ENCODE data around the gene SEPSECS. TPM values are rescaled to one million over a fixed set of nuclear protein-coding genes. Genes with fewer than 3 reads are reported as not detected.

Gene SEPSECS
- total RNA-seq, 1 experiment from 2014 or later: 4.2 TPM

DNA sequence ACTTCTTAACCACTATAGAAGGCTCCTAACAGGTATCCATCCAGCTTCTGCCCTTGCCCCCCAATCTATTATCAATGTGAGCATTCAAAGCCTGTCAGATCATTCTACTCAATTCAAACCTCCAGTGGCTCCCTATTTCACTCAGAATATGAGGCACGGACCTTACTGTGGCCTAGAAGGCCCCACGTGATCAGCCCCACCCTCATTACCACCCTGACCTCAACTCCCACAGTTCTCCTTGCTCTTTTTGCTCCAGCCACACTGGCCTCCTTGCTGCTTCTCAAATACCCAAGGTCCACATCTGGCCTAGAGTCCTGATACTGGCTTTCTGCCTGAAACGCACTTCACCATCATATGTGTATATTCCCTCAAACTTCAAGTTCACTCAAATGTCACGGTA is 18.7 kb downstream of the SEPSECS start:
- Mint-ChIP-seq H3K4me1 (no peaks in the 10 kb centered on the region), H3K4me3 (no peak overlapping the region), H3K27me3 (ENCODE audit: low read depth) (no peaks in the 10 kb centered on the region), H3K36me3 (ENCODE audit: insufficient read depth in 1 of 3, low read depth in 3 of 3) (peaks cover 9 to 20% (median 10%) of the 10 kb centered on the region in 3 experiments), H3K9me3 (peaks cover 11% of the 10 kb centered on the region in 2 experiments; a peak in 4 of 5 replicates), H3K27ac (no peak overlapping the region)
- no peak overlapping the region for H4K91ac ChIP-seq (ENCODE audit: insufficient read length, low read depth, low read length)
- no peaks in the 10 kb centered on the region for H3K27me3 ChIP-seq (ENCODE audit: insufficient read depth, low read length)
- no peak for DNase-seq
- H3K18ac ChIP-seq (ENCODE audit: insufficient read length, low read depth, low read length): no peak overlapping the region
- no peak overlapping the region for H4K8ac ChIP-seq (replicated peaks; ENCODE audit: insufficient read length, low read depth, low read length)
- WGBS (ENCODE audit: extremely low coverage, insufficient read length, low lambda C conversion rate): no CpG with 5 or more reads among the region's 4 CpGs
- no peaks in the 10 kb centered on the region for H4K20me1 ChIP-seq (ENCODE audit: control insufficient read depth, insufficient read depth, insufficient read length)
- H2BK5ac ChIP-seq (ENCODE audit: insufficient read length, low read length): no peak overlapping the region
- no peaks in the 10 kb centered on the region for H3K79me2 ChIP-seq (ENCODE audit: insufficient read depth, low read length)
- H2BK12ac ChIP-seq (ENCODE audit: insufficient read length, low read depth, low read length): no peak overlapping the region
- H2BK15ac ChIP-seq (ENCODE audit: low read depth, low read length): no peak overlapping the region
- H3K4me1 ChIP-seq (ENCODE audit: insufficient read depth, low read length): no peaks in the 10 kb centered on the region
- H3T11ph ChIP-seq (ENCODE audit: low read length): no peak overlapping the region
- no peak overlapping the region for H3K23ac ChIP-seq (ENCODE audit: insufficient read length, low read depth, low read length)
- H2AK5ac ChIP-seq (ENCODE audit: insufficient read length, low read length): no peak overlapping the region
- H4K5ac ChIP-seq (ENCODE audit: insufficient read length, low read depth, low read length): no peak overlapping the region
- no peak overlapping the region for H3K14ac ChIP-seq (ENCODE audit: insufficient read depth, low read length)
- TF ChIP-seq, protein P1, sequence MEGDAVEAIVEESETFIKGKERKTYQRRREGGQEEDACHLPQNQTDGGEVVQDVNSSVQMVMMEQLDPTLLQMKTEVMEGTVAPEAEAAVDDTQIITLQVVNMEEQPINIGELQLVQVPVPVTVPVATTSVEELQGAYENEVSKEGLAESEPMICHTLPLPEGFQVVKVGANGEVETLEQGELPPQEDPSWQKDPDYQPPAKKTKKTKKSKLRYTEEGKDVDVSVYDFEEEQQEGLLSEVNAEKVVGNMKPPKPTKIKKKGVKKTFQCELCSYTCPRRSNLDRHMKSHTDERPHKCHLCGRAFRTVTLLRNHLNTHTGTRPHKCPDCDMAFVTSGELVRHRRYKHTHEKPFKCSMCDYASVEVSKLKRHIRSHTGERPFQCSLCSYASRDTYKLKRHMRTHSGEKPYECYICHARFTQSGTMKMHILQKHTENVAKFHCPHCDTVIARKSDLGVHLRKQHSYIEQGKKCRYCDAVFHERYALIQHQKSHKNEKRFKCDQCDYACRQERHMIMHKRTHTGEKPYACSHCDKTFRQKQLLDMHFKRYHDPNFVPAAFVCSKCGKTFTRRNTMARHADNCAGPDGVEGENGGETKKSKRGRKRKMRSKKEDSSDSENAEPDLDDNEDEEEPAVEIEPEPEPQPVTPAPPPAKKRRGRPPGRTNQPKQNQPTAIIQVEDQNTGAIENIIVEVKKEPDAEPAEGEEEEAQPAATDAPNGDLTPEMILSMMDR (conservative IDR thresholded peaks at IDR 0.05): no peak
- H3K9ac ChIP-seq (ENCODE audit: extremely low read depth, insufficient read length, low read length): no peak overlapping the region
- H3K27ac ChIP-seq (ENCODE audit: insufficient read length, low read depth, low read length): no peak overlapping the region
- H3K9me3 ChIP-seq (ENCODE audit: control insufficient read depth, low read depth, low read length): no peaks in the 10 kb centered on the region
- H3K4me2 ChIP-seq (ENCODE audit: insufficient read depth, insufficient read length, low read length): no peak overlapping the region
- H3K79me1 ChIP-seq (ENCODE audit: insufficient read depth, low read depth, low read length, poor library complexity, severe bottlenecking): no peaks in the 10 kb centered on the region
- H3K4ac ChIP-seq (ENCODE audit: low read depth, low read length): no peak overlapping the region
- H3K56ac ChIP-seq (ENCODE audit: insufficient read length, low read depth, low read length): no peak overlapping the region
- no peak overlapping the region for H2BK20ac ChIP-seq (ENCODE audit: low read depth, low read length, poor library complexity, severe bottlenecking)
- H2BK120ac ChIP-seq (ENCODE audit: low read depth, low read length, poor library complexity, severe bottlenecking): no peak overlapping the region
- H3K23me2 ChIP-seq (ENCODE audit: insufficient read length, low read depth, low read length, poor library complexity, severe bottlenecking): no peaks in the 10 kb centered on the region
- H2AFZ ChIP-seq (ENCODE audit: low read length): no peak overlapping the region
